A549 (cell line): Measurements from ENCODE around the gene TRIM9. TPM values are rescaled to one million over a fixed set of nuclear protein-coding genes. Genes with fewer than 3 reads are reported as not detected.

ENCODE experiments used
- ATAC-seq, 2 experiments: fragments of 200-7000 bp in 1 of 2; fragments of >200 bp in 1 of 2; cut with Nextera tagmentation in 1 of 2; cut with Tn5 transposase in 1 of 2; 3 replicates each; pipeline versions ENCODE4 v1.8.0 to v1.9.1; 2018 to 2020; ENCODE audit warnings: mild to moderate bottlenecking in 1 of 2, moderate library complexity in 1 of 2
- CTCF ChIA-PET: fragments of 300-600 bp; sonication (Branson Sonifier 250); formaldehyde crosslinking; extraction: SDS; loops from one replicate; lab custom pipeline; 2021; ENCODE audit warnings: antibody characterized with exemption, inconsistent platforms; lab: Yijun Ruan, JAX
- POLR2A ChIA-PET: fragments of 350-600 bp; formaldehyde crosslinking; extraction: SDS; loops from one replicate; lab custom pipeline; 2021; ENCODE audit warnings: antibody characterized with exemption, inconsistent platforms; lab: Yijun Ruan, JAX
- DNase-seq, 2 experiments: peaks; one replicate each; pipeline versions ENCODE4 v3.0.0 to v3.0.0-alpha.2; 2011 to 2016; ENCODE audit warnings: low read depth in 1 of 2, low spot score in 1 of 2
- FAIRE-seq: peaks from 2 replicates; lab custom pipeline; 2011; peaks lifted over from hg19 to GRCh38; lab: Jason Lieb, UNC
- H3K27ac ChIP-seq, 2 experiments: fragments of >200 bp; sonication (Bioruptor Twin); formaldehyde crosslinking; 3 replicates each; pipeline ENCODE4 v1.5.1; 2016 to 2017
- H3K4me1 ChIP-seq: fragments of >200 bp; sonication (Bioruptor Twin); formaldehyde crosslinking; 3 replicates; pipeline ENCODE4 v1.6.1; 2016
- H3K4me2 ChIP-seq: fragments of >200 bp; sonication (Bioruptor Twin); formaldehyde crosslinking; 3 replicates; pipeline ENCODE4 v1.6.1; 2016
- H3K4me3 ChIP-seq: fragments of >200 bp; sonication (Bioruptor Twin); formaldehyde crosslinking; 3 replicates; pipeline ENCODE4 v1.5.1; 2016
- H3K9me3 ChIP-seq: fragments of >200 bp; sonication (Bioruptor Twin); formaldehyde crosslinking; 3 replicates; pipeline ENCODE4 v1.6.1; 2016
- CHD4 ChIP-seq: fragments of 200-600 bp; sonication (generic); IDR thresholded peaks from 2 replicates; pipeline ENCODE4 v1.6.1; 2016; ENCODE audit warnings: antibody characterized with exemption, mild to moderate bottlenecking, borderline replicate concordance
- EHMT2 ChIP-seq: fragments of 200-600 bp; sonication (generic); IDR thresholded peaks from 2 replicates; pipeline ENCODE4 v1.6.1; 2016; ENCODE audit warnings: antibody characterized with exemption, low read depth, mild to moderate bottlenecking, moderate library complexity
- ELK1 ChIP-seq: fragments of 150-350 bp; IDR thresholded peaks from 2 replicates; pipeline ENCODE4 v1.6.1; 2014; ENCODE audit warnings: low read depth, mild to moderate bottlenecking, low read length
- EP300 ChIP-seq, 2 experiments: fragments of >200 bp; sonication (Bioruptor Twin); formaldehyde crosslinking; IDR thresholded peaks; 2 replicates in 1 of 2; 3 replicates in 1 of 2; pipeline ENCODE4 v1.6.1; 2016 to 2017
- ESRRA ChIP-seq: fragments of 150-350 bp; IDR thresholded peaks from 2 replicates; pipeline ENCODE4 v1.6.1; 2014; ENCODE audit warnings: mild to moderate bottlenecking, low read length, borderline replicate concordance
- FOXS1 ChIP-seq: fragments of 250-450 bp; sonication (Bioruptor Pico); IDR thresholded peaks from 2 replicates; pipeline ENCODE4 v1.5.0; 2020; ENCODE audit warnings: mild to moderate bottlenecking, moderate library complexity
- GATA3 ChIP-seq: IDR thresholded peaks from 2 replicates; pipeline ENCODE4 v1.6.1; 2012; ENCODE audit warnings: borderline replicate concordance
- HDAC2 ChIP-seq: fragments of 200-600 bp; sonication (generic); IDR thresholded peaks from 2 replicates; pipeline ENCODE4 v1.6.1; 2016
- HEYL ChIP-seq: fragments of 250-450 bp; sonication (Bioruptor Pico); IDR thresholded peaks from 2 replicates; pipeline ENCODE4 v1.8.0; 2021; ENCODE audit warnings: mild to moderate bottlenecking, moderate library complexity
- HOXA7 ChIP-seq: fragments of 250-450 bp; sonication (Bioruptor Pico); IDR thresholded peaks from 2 replicates; pipeline ENCODE4 v1.5.0; 2020; ENCODE audit warnings: mild to moderate bottlenecking, moderate library complexity
- HOXB13 ChIP-seq: fragments of 250-450 bp; sonication (Bioruptor Pico); IDR thresholded peaks from 2 replicates; pipeline ENCODE4 v1.5.0; 2020; ENCODE audit warnings: low read depth, mild to moderate bottlenecking, moderate library complexity
- KDM5A ChIP-seq: fragments of 200-600 bp; sonication (generic); IDR thresholded peaks from 2 replicates; pipeline ENCODE4 v1.6.1; 2016; ENCODE audit warnings: antibody characterized with exemption, mild to moderate bottlenecking
- MAFK ChIP-seq: fragments of 450-650 bp; IDR thresholded peaks from 2 replicates; pipeline ENCODE4 v1.6.1; 2014; ENCODE audit not compliant: partially characterized antibody
- NPAS2 ChIP-seq: fragments of 250-450 bp; sonication (Bioruptor Pico); IDR thresholded peaks from 2 replicates; pipeline ENCODE4 v1.8.0; 2022; ENCODE audit warnings: mild to moderate bottlenecking, moderate library complexity, borderline replicate concordance
- NR3C1 ChIP-seq: fragments of >200 bp; sonication (Bioruptor Twin); formaldehyde crosslinking; IDR thresholded peaks from 3 replicates; pipeline ENCODE4 v1.6.1; 2017
- POLR2A ChIP-seq: IDR thresholded peaks from 2 replicates; pipeline ENCODE4 v1.6.1; 2012; ENCODE audit warnings: mild to moderate bottlenecking, low read length
- POLR2AphosphoS2 ChIP-seq: conservative IDR thresholded peaks from 2 replicates; pipeline ENCODE4 v1.6.1; 2012; ENCODE audit warnings: low read length, improper control_type of control experiment, inconsistent platforms
- RARB ChIP-seq: fragments of 250-450 bp; sonication (Bioruptor Pico); IDR thresholded peaks from 2 replicates; pipeline ENCODE4 v1.8.0; 2021; ENCODE audit warnings: mild to moderate bottlenecking, moderate library complexity
- RCOR1 ChIP-seq: fragments of 150-350 bp; IDR thresholded peaks from 2 replicates; pipeline ENCODE4 v1.6.1; 2014; ENCODE audit warnings: antibody characterized with exemption, low read length, low read depth
- RFX5 ChIP-seq: fragments of 450-650 bp; IDR thresholded peaks from 2 replicates; pipeline ENCODE4 v1.7.1; 2014; ENCODE audit warnings: antibody characterized with exemption, mild to moderate bottlenecking, moderate library complexity
- TFCP2L1 ChIP-seq: fragments of 250-450 bp; sonication (Bioruptor Pico); IDR thresholded peaks from 2 replicates; pipeline ENCODE4 v1.5.0; 2021; ENCODE audit warnings: mild to moderate bottlenecking
- TP53 ChIP-seq: fragments of 250-450 bp; sonication (Bioruptor Pico); IDR thresholded peaks from 2 replicates; pipeline ENCODE4 v1.5.0; 2021; ENCODE audit warnings: mild to moderate bottlenecking, moderate library complexity
- ZSCAN20 ChIP-seq: fragments of 250-450 bp; sonication (Bioruptor Pico); IDR thresholded peaks from 2 replicates; pipeline ENCODE4 v1.8.0; 2022; ENCODE audit warnings: mild to moderate bottlenecking, moderate library complexity
- WGBS: methylation state at CpG from one replicate; pipeline ENCODE4 v1.1.6; 2017; ENCODE audit errors: missing lambda C conversion rate; 5-methylcytosine and 5-hydroxymethylcytosine counted together
- polyA plus RNA-seq, 4 experiments: library from polyadenylated mRNA; depleted of rRNA in 3 of 4; stranded (reverse); fragments of >200 nt; fragmentation: RNase III in 1 of 4; extraction: RNeasy Plus Mini Kit Qiagen cat#74134 plus additional on column Dnase treatment in 1 of 4; gene quantifications; 2 replicates in 3 of 4; 3 replicates in 1 of 4; pipeline ENCODE4 v1.2.3, GENCODE V29; 2011 to 2017
- TF ChIP-seq, protein P1 (sequence below): IDR thresholded peaks from 2 replicates; pipeline ENCODE4 v1.6.1; 2012
- TF ChIP-seq, protein P2 (sequence below): fragments of 250-450 bp; sonication (Bioruptor Pico); IDR thresholded peaks from 2 replicates; pipeline ENCODE4 v1.5.0; 2021; ENCODE audit warnings: mild to moderate bottlenecking, moderate library complexity, borderline replicate concordance

TRIM9 gene
- polyA plus RNA-seq, 2 of the 4 experiments (the other 2 are of a cell fraction), result 5.4 to 21.2 TPM

- no peaks in the 10 kb centered on the region for H3K9me3 ChIP-seq
- WGBS, result 84% methylated on average over 1 of the region's 1 CpG
- DNase-seq (no peak), ATAC-seq (no peak), FAIRE-seq (no peak)
- ChIA-PET CTCF (interaction anchor here (1.2 kb wide), 1 partner anchor 14 kb away, joined by 3 read pairs; no protein-coding TSS in a partner anchor), POLR2A (no interaction called here)
- H3K4me2 ChIP-seq, result peak overlapping the region; percentile 66; the same call in 2 of the 3 replicates
- H3K4me3 ChIP-seq, result no peak overlapping the region
- no peak overlapping the region; a peak in 1 of 6 replicates for H3K27ac ChIP-seq
- peaks cover 47% of the 10 kb centered on the region for H3K4me1 ChIP-seq
- TF ChIP-seq POLR2A (no peak), NPAS2 (no peak), RFX5 (no peak), ZSCAN20 (CRISPR knock-in tag) (no peak), EHMT2 (no peak), MAFK (no peak), HOXB13 (CRISPR knock-in tag) (no peak), NR3C1 (no peak), KDM5A (no peak), TP53 (CRISPR knock-in tag) (no peak), RARB (CRISPR knock-in tag) (no peak), GATA3 (no peak), POLR2AphosphoS2 (no peak), CHD4 (no peak), TFCP2L1 (CRISPR knock-in tag) (no peak), HOXA7 (no peak), FOXS1 (CRISPR knock-in tag) (no peak)
- TF ChIP-seq, protein P1, sequence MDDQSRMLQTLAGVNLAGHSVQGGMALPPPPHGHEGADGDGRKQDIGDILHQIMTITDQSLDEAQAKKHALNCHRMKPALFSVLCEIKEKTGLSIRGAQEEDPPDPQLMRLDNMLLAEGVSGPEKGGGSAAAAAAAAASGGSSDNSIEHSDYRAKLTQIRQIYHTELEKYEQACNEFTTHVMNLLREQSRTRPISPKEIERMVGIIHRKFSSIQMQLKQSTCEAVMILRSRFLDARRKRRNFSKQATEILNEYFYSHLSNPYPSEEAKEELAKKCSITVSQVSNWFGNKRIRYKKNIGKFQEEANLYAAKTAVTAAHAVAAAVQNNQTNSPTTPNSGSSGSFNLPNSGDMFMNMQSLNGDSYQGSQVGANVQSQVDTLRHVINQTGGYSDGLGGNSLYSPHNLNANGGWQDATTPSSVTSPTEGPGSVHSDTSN, result no peak
- TF ChIP-seq, protein P2, sequence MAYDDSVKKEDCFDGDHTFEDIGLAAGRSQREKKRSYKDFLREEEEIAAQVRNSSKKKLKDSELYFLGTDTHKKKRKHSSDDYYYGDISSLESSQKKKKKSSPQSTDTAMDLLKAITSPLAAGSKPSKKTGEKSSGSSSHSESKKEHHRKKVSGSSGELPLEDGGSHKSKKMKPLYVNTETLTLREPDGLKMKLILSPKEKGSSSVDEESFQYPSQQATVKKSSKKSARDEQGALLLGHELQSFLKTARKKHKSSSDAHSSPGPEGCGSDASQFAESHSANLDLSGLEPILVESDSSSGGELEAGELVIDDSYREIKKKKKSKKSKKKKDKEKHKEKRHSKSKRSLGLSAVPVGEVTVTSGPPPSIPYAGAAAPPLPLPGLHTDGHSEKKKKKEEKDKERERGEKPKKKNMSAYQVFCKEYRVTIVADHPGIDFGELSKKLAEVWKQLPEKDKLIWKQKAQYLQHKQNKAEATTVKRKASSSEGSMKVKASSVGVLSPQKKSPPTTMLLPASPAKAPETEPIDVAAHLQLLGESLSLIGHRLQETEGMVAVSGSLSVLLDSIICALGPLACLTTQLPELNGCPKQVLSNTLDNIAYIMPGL (CRISPR knock-in tag), result no peak
These were observed 15.8 kb downstream of the TRIM9 start for GRCh38 chr14:51079085-51079484.

- DNase-seq (no peak), ATAC-seq (no peak), FAIRE-seq (no peak)
- WGBS, result 91% methylated on average over 8 of the region's 8 CpGs
- POLR2A ChIA-PET, result no interaction called here
- Histone ChIP-seq H3K9me3 (no peaks in the 10 kb centered on the region), H3K4me3 (no peak overlapping the region), H3K4me2 (no peak overlapping the region), H3K27ac (peak overlapping the region in 1 of 2 experiments; percentile 9; a peak in 1 of 6 replicates), H3K4me1 (peaks cover 35% of the 10 kb centered on the region)
- TF ChIP-seq HEYL (no peak), POLR2A (no peak), ESRRA (no peak), RCOR1 (no peak), ELK1 (no peak), HDAC2 (no peak), EHMT2 (no peak), CHD4 (no peak), EP300 (IDR thresholded peaks at IDR 0.05) (no peak)
- CTCF ChIA-PET, result interaction anchor here (1.1 to 1.2 kb wide), 2 partner anchors 9 to 119 kb away, joined by 3 read pairs; no protein-coding TSS in a partner anchor
These were observed 20.1 kb downstream of the TRIM9 start for GRCh38 chr14:51074701-51075385.
